ENCODE measurements around the gene NCK2.
"Not testable (repeated sequence)": the region's sequence is repeated elsewhere in the genome, so short reads cannot be mapped to it uniquely, and the experiment has no call there.

NCK2 gene

DNA sequence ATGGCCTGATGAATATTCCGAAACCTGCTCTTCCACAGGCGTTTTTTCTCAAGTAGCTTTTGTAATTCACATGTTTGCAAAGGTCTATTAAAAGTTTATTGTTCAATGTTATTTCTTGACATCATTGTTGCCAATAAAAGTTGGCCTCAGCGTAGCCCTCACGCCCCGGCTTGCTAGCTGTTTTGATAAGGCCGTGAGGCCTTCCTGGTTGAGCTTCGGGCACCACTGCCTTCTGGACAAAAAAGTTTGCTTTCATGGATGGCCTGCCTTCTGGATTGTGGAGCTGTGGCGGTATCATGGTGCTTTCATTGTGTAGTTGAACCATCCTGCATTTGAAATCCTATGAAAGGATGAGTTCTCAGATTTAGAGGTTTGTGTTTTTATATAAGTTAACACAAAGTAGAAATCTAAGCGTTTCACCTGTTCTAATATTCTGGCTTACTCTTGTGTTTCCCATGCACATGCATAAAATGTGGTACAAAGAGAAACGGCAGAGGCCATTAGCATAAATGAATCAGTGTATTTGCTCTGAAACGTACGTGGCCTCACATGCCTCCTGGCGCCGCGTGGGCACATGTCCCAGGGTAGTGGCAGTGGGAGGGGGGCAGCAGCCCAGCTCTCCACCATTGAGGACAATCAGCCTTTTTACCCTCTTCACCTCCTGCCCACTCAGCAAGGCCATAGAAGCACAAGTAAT, 134.5 kb downstream of the NCK2 start:
- no peak for DNase-seq

DNA sequence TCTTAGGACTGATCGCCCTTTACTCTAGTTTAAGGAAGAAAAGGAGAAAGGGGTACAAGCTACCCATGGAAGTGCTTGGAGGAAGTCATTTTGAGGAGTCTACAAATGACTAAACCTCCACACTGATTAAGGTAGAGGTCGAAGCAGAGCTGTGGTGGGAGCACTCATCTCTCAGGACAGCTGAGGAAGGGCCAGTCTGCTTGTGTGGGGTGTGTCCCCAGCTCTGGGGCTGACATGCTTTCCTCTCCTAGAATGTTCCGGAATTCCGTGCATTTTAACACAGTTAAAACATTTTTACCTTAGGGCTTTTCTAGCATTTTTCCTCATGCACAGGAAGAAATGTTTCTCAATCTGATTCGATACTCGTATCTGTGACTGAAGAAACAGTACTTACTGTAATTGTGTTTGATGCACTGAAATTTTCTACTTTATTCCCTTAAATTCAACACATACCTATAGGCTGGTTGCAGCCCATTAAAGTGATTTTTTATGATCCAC, 135.1 kb downstream of the NCK2 start:
- no peak for DNase-seq

DNA sequence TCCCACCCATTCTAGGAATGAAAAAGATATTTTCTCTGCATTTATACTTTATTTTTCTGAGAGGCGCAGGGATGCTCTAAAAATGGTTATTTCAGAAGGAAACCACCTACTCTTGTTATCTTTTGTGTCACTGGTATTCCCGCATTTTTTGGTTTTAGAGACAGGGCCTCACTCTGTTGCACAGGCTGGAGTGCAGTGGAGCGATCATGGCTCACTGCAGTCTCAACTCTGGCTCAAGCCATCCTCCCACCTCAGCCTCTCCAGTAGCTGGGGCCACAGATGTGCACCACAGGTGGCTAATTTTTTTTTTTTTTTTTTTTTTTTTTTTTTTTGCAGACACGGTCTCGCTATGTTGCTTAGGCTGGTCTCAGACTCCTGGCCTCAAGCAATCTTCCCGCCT, 135.9 kb downstream of the NCK2 start:
- no peak for DNase-seq

DNA sequence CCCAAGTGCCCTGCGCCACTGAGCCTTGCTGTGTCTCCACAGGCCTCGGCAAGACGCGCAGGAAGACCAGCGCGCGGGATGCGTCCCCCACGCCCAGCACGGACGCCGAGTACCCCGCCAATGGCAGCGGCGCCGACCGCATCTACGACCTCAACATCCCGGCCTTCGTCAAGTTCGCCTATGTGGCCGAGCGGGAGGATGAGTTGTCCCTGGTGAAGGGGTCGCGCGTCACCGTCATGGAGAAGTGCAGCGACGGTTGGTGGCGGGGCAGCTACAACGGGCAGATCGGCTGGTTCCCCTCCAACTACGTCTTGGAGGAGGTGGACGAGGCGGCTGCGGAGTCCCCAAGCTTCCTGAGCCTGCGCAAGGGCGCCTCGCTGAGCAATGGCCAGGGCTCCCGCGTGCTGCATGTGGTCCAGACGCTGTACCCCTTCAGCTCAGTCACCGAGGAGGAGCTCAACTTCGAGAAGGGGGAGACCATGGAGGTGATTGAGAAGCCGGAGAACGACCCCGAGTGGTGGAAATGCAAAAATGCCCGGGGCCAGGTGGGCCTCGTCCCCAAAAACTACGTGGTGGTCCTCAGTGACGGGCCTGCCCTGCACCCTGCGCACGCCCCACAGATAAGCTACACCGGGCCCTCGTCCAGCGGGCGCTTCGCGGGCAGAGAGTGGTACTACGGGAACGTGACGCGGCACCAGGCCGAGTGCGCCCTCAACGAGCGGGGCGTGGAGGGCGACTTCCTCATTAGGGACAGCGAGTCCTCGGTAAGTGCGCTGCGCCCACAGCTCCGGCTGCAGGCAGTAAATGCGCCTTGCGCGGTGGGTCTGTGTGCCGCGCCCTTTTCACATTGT, 136.8 kb downstream of the NCK2 start:
- DNase-seq: no peak

DNA sequence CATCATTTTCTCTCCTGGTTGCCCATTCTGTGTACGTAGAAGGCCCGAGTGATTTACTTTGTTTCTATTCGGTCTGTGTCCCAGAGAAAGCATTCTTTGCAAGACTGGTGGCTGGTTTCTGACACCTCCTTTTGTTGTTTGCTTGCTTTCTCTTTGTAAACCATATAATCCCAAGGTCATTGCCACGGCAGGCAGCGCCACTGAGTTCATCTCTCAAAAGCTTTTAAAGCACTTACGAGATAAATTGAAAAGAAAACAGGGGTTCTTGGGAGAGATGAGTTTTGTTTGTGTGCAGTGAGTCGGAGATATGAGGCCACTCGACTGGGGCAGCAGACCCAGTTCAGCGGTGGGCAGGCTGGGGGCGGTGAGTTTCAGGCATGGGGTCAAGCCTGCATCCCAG, 137.6 kb downstream of the NCK2 start:
- no peak for DNase-seq

DNA sequence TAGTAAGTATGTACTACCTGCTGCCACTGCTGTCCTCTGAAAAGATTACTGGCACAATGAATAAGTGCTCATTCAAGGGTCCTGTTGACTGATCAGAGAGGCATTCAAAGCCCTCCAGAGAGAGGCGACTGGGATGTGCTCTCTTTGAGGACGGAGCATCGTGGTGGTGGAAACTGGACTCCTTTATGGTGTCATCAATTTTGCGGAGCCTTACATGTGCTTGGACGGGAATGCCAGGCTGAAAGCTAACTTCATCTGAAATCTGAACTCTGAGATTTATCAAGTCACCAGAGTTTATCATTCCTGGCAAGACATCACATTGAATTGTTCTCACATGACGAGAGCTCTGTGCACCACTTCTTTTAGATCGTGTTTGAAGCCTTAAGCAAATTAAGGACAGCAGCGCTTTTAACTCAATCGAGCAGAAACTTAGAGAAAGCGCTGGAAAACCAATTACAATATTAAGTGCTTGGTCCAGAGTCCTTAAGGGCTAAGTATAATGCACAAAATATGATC, 138.3 kb downstream of the NCK2 start:
- DNase-seq: no peak

DNA sequence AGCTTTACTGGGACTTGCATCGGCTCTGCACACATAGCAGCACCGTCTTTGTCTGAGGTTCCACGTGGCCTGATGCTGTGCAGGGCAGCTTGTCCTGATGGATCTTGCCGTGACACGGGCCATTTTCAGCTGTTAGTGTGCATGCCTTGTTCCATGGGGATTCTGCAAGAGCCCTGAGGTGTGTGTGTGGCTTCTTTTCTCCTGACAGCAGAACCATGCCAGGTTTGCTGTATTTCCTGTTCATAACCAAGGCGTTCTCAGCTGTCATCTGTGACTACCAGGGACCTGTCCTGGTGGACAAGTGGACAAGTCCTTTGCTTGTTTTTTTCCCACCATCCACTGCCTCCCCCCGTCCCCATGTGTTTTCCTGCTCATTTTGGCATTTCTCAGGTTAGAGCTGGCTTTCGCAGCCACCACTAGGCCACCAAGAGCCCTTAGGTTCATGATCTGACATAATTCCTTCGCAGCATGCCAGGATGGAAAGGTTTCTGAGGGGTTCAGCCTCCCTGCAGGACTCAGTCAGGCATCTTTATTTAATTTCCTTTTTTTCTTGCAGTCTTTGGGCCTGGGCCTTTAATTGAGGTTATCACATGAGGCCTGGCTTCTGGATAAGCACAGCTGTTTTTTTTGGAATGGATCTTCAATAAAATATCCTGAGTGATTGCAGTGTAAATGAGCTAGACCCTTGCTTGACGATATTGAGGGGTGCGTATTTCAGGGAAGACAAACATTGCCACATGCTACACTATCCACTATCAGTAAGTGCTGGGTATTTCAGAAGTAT, 139.4 kb downstream of the NCK2 start:
- no peak for DNase-seq

DNA sequence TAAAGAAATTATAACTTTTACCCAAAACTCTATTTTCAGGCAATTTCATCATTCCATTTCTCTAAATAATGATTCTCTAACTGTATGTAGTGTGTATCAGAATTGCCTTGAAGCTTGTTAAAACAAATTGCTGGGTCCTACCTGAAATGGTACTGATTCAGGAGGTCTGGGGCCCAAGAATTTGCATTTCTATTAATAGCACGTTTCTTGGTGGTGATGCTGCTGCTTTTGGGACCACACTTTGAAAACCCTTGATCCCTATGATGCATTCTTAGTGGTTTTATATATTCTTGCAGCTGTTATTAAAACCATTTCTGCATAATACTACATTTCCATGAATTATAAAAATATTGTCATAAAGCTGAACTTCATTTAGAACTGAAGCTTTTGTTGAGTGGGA, 140.7 kb downstream of the NCK2 start:
- no peak for DNase-seq

DNA sequence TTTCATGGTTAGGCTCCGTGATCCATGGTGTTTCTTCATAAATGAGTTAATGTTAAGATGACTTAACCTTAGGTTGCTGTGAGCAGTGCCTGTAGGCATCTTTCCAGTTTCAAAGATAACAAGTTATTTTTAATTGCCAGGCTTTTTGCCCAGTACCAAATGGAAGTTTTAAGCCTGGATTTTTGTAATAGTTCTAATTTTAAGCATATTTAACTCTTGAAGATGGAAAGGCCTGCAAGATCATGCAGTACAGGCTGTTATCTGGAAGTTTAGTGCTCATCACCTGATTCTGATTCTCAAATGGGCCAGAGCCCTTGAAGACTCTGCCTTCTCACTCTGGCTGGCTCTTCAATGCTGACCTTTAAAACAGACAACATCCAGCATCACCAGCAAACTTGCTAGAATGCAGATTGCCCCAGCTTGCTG, 141.3 kb downstream of the NCK2 start:
- no peak for DNase-seq

DNA sequence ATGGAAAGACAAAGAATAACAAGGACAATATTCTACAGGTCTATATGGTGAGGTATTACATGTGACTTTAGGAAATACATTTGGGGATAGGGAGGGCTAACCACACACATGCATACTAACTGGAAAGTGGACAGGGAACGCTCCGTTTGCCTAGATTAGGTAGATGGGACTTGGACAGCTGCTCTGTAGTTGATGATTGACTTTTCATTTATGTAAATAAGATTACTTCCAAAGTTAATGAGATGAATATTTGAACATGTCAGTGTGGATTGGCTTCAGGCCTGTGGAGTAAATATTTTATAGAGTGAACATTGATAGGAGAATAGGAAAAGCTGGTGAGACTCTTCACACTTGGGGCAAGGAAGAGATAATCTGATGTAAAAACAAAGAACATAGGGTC, 142.0 kb downstream of the NCK2 start:
- DNase-seq: no peak

DNA sequence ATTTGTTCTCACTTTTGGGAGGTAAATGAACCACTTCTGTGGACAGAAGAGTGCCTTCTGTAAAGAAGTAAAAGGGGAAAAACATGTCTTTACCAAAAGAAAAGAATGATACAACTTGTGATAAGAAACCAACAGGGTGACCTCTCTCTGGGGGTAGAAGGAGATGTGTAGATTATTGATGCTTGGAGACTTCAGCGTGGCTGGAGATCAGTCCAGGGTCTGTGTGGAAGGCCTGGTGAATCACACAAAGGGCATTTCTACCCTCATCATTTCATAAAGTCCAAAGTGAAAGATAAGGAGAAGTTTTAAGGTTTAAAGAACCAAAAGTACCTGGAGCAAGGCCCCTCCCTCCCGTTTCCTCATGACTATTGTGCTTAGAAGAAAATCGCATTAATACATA, 142.5 kb downstream of the NCK2 start:
- no peak for DNase-seq

DNA sequence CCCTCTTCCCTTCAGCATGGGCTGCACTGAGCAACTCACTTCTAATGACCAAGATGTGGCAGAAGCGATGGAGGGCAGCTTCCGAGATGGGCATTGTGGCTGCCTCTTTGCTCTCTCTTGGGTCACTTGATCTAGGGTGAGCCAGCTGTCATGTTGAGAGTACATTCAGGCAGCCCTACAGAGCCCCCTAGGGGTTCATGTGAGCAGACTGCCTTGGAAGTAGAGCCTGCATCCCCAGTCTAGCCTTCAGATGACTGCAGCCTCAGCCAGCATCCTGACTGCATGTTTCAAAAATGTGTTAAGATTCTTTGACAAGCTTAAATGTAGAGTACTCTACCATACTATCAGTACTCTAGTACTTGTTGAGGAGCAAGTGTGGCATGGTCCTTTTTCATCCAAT, 143.9 kb downstream of the NCK2 start:
- peak; percentile 45 for DNase-seq

DNA sequence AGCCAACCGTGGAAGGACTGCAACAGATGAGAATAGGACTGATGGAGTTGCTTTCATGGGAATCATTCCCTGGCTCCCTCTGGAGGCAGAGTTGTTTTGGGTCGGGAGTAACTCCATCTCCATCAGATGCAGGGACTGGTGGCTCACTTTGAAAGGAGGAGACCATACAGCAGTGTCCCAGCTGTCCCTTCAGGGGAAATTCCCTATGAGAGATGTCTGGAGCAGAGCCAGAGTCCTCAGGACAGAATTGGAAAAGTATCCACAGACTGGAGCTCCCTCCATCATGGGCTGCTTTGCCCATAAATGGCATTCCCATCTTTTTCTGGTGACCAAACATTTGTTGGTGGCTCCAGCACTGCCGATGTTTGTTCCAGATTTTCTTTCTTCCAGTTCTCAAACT, 144.3 kb downstream of the NCK2 start:
- no peak for DNase-seq

DNA sequence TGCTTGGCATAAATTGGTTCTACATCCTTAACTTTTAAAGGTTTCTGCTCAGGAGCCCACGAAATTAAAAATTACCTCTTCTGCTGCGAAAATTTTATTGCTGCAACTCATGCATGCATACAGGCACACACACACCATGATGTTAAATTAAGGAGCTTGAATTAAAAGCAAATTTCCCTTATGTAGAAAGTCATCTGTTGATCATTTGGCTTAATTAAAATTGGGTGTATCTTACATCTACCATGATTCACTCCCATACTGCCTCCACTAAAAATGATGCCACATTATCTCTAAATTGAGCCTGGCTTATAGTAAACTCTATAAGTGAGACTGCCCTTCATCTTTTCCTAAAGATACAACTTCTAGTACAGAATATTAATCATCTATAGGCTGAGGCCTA, 145.4 kb downstream of the NCK2 start:
- DNase-seq: no peak

DNA sequence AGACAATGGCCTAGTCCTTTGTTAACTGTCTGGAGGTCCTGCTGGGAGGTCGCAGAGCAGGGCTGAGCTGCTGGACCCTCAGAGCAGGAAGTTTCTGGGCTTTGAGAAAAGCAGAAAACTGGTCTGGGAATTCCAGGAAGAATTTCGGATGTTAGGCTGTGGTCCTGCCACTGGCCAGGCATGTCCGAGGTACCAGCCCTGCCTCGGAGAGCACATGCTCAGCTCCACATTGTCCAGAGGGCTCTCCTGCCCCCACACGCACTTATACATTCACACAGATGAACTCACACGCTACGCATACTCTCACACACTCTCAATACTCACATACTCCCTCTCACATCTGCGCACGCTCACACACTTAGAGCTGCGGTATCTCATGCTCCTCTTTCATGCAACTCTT, 146.1 kb downstream of the NCK2 start:
- no peak for DNase-seq

DNA sequence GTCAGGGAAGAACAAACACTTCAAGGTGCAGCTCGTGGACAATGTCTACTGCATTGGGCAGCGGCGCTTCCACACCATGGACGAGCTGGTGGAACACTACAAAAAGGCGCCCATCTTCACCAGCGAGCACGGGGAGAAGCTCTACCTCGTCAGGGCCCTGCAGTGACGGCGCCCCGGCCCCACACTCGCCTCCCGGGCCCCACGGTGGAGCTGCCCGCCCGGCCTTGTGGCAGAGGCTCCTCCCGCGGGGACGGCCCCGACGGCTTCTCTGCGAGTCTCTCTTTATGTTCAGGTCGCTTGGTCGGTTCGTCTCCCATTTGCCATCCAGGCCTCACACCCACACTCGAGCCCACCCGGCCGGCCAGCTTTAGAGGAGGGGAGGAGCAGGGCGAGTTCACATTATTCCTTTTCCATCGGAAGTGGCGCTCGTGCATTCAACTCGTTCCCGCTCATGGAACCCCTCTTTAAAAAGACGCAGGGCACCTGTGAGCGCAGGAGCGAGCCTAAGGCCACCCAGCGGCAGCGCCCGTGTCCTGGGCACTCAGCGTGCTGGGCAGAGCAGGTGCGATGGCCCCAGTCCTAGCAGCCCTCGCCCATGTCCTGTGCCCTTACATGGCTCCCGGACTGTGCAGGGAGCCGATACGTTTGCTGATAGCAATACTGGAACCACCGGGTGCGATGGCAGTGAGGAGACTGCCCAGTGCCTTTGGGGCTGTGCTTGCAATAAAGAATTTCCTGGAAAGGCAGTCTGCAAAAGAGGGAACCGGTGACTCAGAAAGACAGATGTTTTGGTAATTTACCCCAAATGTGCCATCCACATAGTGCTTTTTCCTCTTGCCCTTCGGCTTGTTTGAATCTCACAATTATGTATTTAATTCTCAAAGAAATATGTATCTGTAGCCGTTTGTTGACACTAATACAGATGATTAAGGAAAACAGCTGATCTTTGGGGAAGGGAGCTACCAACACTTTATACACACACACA, 148.6 kb downstream of the NCK2 start:
- no peak for DNase-seq

DNA sequence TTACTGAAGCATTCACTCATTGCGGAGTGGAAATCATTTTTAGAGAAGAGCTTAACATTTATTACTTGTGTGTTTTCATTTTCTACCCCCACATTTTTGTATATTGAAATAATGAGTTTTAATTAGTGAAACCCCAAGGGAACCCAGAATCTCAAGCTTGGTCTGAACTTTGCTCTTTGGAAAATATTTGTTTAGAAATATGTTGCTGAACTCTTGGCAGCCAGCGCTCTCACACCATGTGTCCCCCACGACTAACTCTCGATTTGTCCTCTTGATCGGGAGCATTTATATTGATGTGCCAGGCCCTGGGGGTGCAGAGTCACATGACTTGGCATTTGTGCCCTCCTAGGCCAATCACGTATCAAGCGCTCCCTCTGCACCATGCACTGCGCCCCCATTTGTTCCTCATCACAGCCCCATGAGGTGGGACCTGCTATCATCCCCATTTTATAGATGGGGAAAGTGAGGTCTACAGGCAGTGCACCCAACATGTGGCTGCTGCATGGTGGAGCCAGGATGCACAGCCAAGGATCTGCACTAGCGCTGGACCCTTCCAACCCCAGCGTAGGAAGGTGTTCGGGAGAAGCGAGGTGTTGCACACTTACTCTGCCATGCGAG, 149.7 kb downstream of the NCK2 start:
- no peak for DNase-seq

DNA sequence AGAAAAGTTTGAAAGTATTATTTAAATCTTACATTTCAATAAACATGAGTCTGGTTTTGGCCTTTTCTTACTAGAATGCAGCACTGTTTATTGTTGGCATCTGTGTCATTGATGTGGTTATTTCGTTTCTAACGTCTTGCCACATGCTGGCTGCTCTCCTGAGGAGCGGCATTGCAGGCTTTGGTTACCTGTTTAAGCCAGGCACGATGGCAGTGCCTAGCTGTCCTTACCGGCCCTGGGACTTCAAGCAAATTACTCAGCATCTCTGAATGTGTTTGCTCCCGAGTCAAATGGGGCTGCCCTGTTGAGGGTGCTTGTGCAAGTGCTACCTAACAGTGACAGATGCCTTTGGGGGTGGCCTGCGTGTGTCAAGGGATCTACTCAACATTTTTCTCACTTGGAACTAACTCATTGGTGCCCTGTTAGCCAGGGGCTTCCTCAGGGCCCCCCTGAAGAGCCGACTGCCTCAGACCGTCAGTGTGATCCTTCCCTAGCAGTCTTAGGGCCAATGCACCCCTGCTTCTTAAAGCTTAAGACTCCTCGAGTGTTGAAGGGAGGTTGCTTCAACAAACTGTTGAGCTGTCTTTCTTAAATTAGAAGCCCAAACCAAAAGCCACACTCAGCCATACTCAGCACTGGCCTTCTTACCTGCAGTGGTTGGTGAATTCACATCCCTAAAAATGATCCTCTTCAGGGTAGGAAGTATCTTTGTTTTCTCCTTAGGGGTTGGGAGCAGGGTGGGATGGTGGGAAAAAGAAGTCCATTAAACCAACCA, 151.5 kb downstream of the NCK2 start:
- no peak for DNase-seq

DNA sequence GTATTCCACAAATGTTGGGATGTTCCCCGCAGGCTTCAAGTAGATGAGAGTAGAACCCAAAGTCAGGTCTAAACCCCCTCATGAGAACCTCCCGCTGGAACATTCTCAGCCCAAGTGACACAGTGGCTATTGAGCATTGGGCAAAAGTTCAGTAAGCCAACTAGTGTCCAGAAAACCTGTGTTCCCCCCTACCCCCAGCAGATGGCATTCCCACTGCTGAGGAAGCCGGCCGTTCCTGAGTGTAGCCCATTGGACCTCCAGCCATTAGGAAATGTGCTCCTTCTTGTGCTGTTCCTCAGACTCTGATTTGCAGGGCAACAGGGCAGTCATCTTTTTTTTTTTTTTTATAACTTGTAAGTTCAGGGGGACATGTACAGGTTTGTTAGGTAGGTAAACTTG, 152.1 kb downstream of the NCK2 start:
- DNase-seq: no peak

DNA sequence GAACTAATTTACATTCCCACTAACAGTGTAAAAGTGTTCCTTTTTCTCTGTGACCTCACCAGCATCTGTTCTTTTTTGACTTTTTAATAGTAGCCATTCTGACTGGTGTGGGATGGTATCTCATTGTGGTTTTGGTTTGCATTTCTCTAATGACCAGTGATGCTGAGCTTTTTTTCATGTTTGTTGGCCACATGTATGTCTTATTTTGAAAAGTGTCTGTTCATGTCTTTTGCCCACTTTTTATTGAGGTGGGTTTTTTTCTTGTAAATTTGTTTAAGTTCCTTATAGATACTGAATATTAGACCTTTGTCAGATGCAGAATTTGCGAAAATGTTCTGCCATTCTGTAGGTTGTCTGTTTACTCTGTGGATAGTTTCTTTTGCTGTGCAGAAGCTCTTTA, 153.0 kb downstream of the NCK2 start:
- DNase-seq: not testable (repeated sequence)
